ENCODE measurements around the gene RPL27A. TPM values are rescaled to one million over a fixed set of nuclear protein-coding genes. Genes with fewer than 3 reads are reported as not detected.

The RPL27A gene
- total RNA-seq, 1 donor from 2014 or later: 789 TPM

DNA sequence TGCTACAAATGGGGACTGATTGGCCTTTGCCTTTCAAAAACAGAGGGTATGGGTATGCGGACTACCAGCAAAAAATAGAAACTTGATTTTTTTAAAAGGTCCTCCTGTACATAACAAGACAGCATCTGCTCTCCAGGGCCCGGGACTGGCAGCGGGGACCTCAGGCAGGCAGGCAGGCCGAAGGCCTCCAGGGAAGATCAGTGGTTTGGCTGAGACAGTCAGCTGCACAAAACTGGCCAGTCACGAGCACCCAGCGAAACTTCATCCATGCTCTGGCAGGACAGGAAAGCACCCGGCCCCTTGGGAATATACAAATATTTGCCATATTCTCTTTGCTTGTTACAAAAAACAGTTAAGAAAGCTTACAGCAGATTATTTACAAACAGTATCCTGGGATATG lies 11.0 kb downstream of the RPL27A start:
- TF ChIP-seq, protein P1, sequence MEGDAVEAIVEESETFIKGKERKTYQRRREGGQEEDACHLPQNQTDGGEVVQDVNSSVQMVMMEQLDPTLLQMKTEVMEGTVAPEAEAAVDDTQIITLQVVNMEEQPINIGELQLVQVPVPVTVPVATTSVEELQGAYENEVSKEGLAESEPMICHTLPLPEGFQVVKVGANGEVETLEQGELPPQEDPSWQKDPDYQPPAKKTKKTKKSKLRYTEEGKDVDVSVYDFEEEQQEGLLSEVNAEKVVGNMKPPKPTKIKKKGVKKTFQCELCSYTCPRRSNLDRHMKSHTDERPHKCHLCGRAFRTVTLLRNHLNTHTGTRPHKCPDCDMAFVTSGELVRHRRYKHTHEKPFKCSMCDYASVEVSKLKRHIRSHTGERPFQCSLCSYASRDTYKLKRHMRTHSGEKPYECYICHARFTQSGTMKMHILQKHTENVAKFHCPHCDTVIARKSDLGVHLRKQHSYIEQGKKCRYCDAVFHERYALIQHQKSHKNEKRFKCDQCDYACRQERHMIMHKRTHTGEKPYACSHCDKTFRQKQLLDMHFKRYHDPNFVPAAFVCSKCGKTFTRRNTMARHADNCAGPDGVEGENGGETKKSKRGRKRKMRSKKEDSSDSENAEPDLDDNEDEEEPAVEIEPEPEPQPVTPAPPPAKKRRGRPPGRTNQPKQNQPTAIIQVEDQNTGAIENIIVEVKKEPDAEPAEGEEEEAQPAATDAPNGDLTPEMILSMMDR (IDR thresholded peaks at IDR 0.05): no peak
- H3K36me3 ChIP-seq: peaks cover 50 to 73% of the 10 kb centered on the region in 2 donors
- no peak for DNase-seq (ENCODE audit: low spot score in 2 of 2)
- intact Hi-C loops (cut with DNase I): no loop called here
- H3K9me3 ChIP-seq: no peaks in the 10 kb centered on the region
- H3K27ac ChIP-seq: peak overlapping the region in 1 of 2 donors; percentile 2
- H3K4me3 ChIP-seq: no peak overlapping the region
- H3K4me1 ChIP-seq: peaks cover 0 to 6% of the 10 kb centered on the region in 2 donors
- H3K27me3 ChIP-seq: no peaks in the 10 kb centered on the region

DNA sequence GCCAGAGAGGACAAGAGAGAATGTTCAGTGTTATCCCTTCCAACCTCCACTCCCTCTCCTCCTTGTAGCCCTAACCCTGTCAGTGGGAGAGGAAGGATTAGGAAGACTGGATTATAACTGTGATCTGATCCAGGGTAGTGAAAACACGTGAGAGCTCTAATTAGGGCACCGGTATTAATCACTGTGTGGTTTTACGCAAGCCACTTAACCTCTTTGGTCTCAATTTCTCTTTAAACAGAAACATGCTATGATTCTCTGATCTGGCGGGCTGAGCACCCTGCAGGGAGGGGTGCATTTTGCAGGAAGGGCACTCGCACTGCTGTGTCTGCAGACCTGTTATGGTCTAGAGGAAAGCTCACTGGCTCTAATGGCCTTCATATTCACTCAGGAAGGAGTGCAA lies 11.5 kb downstream of the RPL27A start:
- Histone ChIP-seq H3K27me3 (no peaks in the 10 kb centered on the region), H3K4me3 (no peak overlapping the region), H3K9me3 (no peaks in the 10 kb centered on the region), H3K36me3 (peaks cover 56 to 79% of the 10 kb centered on the region in 2 donors), H3K27ac (peak overlapping the region in 1 of 2 donors; percentile 2), H3K4me1 (peaks cover 0 to 6% of the 10 kb centered on the region in 2 donors)
- intact Hi-C loops (cut with DNase I): no loop called here
- DNase-seq (ENCODE audit: low spot score in 2 of 2): no peak
- TF ChIP-seq, protein P1 (IDR thresholded peaks at IDR 0.05): no peak

DNA sequence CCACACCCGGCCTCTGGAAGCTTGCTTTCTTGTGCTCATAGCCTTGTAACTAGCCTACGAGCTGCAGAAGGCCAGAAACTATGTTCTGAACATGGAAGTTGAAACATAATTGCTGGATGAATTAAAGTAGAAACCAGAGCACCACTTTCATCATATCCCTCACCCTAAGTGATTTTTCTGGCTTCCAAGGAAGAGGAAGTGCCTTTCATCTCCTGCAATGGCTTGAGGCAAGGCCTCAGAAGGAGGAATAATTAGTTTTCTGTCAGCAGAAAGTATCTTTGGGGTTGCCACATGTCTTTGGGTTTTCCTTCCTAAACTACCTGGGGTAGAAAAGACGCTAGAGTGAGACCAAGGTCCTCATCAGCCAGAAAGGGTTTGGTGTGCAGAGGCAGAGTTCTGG lies 14.5 kb downstream of the RPL27A start:
- TF ChIP-seq, protein P1 (IDR thresholded peaks at IDR 0.05): no peak
- intact Hi-C loops (cut with DNase I): no loop called here
- peaks cover 64 to 87% of the 10 kb centered on the region in 2 donors for H3K36me3 ChIP-seq

DNA sequence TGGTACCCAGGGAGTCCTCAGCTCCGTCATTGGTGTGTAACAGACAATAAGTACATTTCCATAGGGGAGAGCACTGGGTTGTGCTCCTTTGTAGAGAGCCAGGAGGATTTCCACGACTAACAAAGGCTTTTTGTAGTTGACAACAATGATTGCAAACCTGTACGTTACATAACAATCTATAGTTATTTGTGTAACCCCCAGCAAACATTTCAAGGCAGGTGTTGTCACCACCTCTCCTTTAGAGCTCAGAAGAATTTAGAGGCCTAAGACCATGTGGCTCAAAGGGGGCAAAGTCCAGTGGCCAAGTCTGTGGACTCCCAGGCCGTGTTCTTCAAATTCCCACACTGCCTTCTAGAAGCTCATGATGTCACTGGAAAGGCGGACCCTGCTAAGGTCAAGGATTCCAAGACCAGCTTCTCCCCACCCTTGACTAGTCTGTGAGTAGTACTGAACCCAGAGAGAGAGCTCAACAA lies 15.8 kb downstream of the RPL27A start:
- intact Hi-C loops (cut with DNase I): no loop called here
- Histone ChIP-seq H3K9me3 (no peaks in the 10 kb centered on the region), H3K27ac (peak overlapping the region; percentile 76 to 77), H3K27me3 (no peaks in the 10 kb centered on the region), H3K4me1 (peaks cover 0 to 12% of the 10 kb centered on the region in 2 donors), H3K4me3 (no peak overlapping the region), H3K36me3 (peaks cover 70 to 87% of the 10 kb centered on the region in 2 donors)
- TF ChIP-seq, protein P1 (IDR thresholded peaks at IDR 0.05): no peak
- no peak for DNase-seq (ENCODE audit: low spot score in 2 of 2)

More for the DNA sequence above, 14.5 kb downstream of the RPL27A start:
- Histone ChIP-seq H3K27me3 (no peaks in the 10 kb centered on the region), H3K4me1 (peaks cover 0 to 12% of the 10 kb centered on the region in 2 donors), H3K27ac (no peak overlapping the region), H3K9me3 (no peaks in the 10 kb centered on the region), H3K4me3 (no peak overlapping the region)
- DNase-seq (ENCODE audit: low spot score in 2 of 2): no peak

DNA sequence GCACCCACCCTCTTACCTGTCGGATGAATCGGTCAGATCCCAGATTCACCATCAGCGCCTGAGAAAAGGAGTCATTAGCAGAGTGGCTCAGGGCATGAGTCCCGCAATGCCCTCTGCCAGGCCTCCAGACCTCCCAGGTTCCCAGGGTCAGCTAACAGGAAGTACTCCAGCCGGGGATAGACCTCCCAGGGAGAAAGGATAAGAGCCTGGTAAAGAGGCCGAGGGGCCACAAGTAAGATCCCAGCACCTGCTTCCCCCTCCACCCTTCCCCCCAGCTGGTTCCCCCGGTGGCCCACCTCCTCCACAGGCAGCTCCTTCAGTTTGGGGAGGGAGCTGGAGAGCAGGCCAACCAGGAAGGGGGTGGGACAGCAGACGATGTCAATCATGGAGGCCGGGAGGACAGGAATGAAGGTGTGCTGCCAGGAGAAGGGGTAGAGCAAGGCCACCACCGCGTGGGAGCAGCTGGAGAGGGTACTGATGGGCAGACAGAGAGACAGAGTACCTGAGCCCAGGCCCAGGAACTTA lies 16.4 kb downstream of the RPL27A start:
- intact Hi-C loops (cut with DNase I): no loop called here
- TF ChIP-seq, protein P1 (IDR thresholded peaks at IDR 0.05): no peak
- no peaks in the 10 kb centered on the region for H3K27me3 ChIP-seq
- no peaks in the 10 kb centered on the region for H3K9me3 ChIP-seq
- H3K27ac ChIP-seq: peak overlapping the region; percentile 76 to 77
- peaks cover 70 to 87% of the 10 kb centered on the region in 2 donors for H3K36me3 ChIP-seq
- H3K4me1 ChIP-seq: peaks cover 0 to 12% of the 10 kb centered on the region in 2 donors
- H3K4me3 ChIP-seq: no peak overlapping the region
- no peak for DNase-seq (ENCODE audit: low spot score in 2 of 2)

Data from ascending aorta (tissue), 2 donors.